Uterus (tissue), 4 donors: ENCODE measurements around the gene MBNL1. TPM values are rescaled to one million over a fixed set of nuclear protein-coding genes. Genes with fewer than 3 reads are reported as not detected.

Experiments used
- DNase-seq, 2 donors: peaks; one replicate each; pipeline ENCODE4 v3.0.0-alpha.2; 2019 to 2020
- H3K27ac ChIP-seq, 2 donors: fragments of 200-600 bp; sonication (generic); 1 replicate in 1 of 2; 2 replicates in 1 of 2; pipeline ENCODE4 v1.5.1; 2016 to 2018
- H3K27me3 ChIP-seq, 2 donors: fragments of 200-600 bp; sonication (generic); one replicate each; pipeline ENCODE4 v1.5.1; 2018 to 2019; ENCODE audit warnings: control low read depth in 1 of 2
- H3K36me3 ChIP-seq, 2 donors: fragments of 200-600 bp; sonication (generic); one replicate each; pipeline ENCODE4 v1.5.1; 2019; ENCODE audit warnings: control low read depth in 1 of 2
- H3K4me1 ChIP-seq, 2 donors: fragments of 200-600 bp; sonication (generic); one replicate each; pipeline ENCODE4 v1.5.1; 2018 to 2019; ENCODE audit warnings: control low read depth in 1 of 2
- H3K4me3 ChIP-seq, 2 donors: fragments of 200-600 bp; sonication (generic); 1 replicate in 1 of 2; 2 replicates in 1 of 2; pipeline ENCODE4 v1.5.1; 2018 to 2019; ENCODE audit warnings: mild to moderate bottlenecking in 1 of 2
- H3K9me3 ChIP-seq, 2 donors: fragments of 200-600 bp; sonication (generic); one replicate each; pipeline ENCODE4 v1.5.1; 2019; ENCODE audit warnings: control low read depth in 1 of 2
- CTCF ChIP-seq, 4 experiments: fragments of 200-600 bp in 2 of 4; fragments of 450-650 bp in 2 of 4; sonication (generic) in 2 of 4; IDR thresholded peaks; one replicate each; pipeline ENCODE4 v1.5.1; 2016 to 2019; ENCODE audit warnings: antibody characterized with exemption in 4 of 4, mild to moderate bottlenecking in 2 of 4, moderate library complexity in 1 of 4
- POLR2A ChIP-seq, 2 donors: fragments of 450-650 bp; IDR thresholded peaks; one replicate each; pipeline ENCODE4 v1.6.1; 2016; ENCODE audit warnings: antibody characterized with exemption in 2 of 2, mild to moderate bottlenecking in 1 of 2, moderate library complexity in 1 of 2
- intact Hi-C: fragments of 100-400 bp; cut with DNase I; formaldehyde crosslinking; loops from one replicate; pipeline ENCODE4 v1.15.1; 2023; ENCODE audit warnings: low total_unique reads
- total RNA-seq, 4 donors: library from RNA; depleted of rRNA in 3 of 4; stranded (reverse); fragments of >200 nt in 3 of 4; gene quantifications; one replicate each; pipeline versions ENCODE4 v1.1.0 to v1.2.4, GENCODE V29; 2014 to 2023
- donor health status: DM: yes; HTN: yes; CAD: no.

MBNL1 gene
- total RNA-seq, 4 donors from 2014 or later: 219 to 470 (median 243) TPM

GRCh38 chr3:152480282-152480953 is 211.7 kb downstream of the MBNL1 start:
- Histone ChIP-seq H3K4me3 (no peak overlapping the region), H3K36me3 (no peaks in the 10 kb centered on the region), H3K27me3 (no peaks in the 10 kb centered on the region), H3K4me1 (no peaks in the 10 kb centered on the region), H3K27ac (no peak overlapping the region), H3K9me3 (peaks cover 0 to 13% of the 10 kb centered on the region in 2 donors)
- no peak for TF ChIP-seq CTCF (IDR thresholded peaks at IDR 0.05)
- TF ChIP-seq POLR2A (IDR thresholded peaks at IDR 0.05): no peak
- intact Hi-C loops: no loop called here
- no peak for DNase-seq

GRCh38 chr3:152486364-152486763 is 217.6 kb downstream of the MBNL1 start:
- Histone ChIP-seq H3K27me3 (no peaks in the 10 kb centered on the region), H3K4me1 (no peaks in the 10 kb centered on the region), H3K9me3 (peaks cover 0 to 7% of the 10 kb centered on the region in 2 donors), H3K27ac (no peak overlapping the region), H3K4me3 (no peak overlapping the region), H3K36me3 (no peaks in the 10 kb centered on the region)
- no peak for TF ChIP-seq POLR2A (IDR thresholded peaks at IDR 0.05)
- TF ChIP-seq CTCF (IDR thresholded peaks at IDR 0.05): no peak
- intact Hi-C loops: no loop called here
- DNase-seq: no peak

- no peaks in the 10 kb centered on the region for H3K27me3 ChIP-seq
- H3K9me3 ChIP-seq: no peaks in the 10 kb centered on the region
- no peaks in the 10 kb centered on the region for H3K36me3 ChIP-seq
- no peak overlapping the region for H3K4me3 ChIP-seq
- TF ChIP-seq CTCF (IDR thresholded peaks at IDR 0.05) (no peak), POLR2A (IDR thresholded peaks at IDR 0.05) (no peak)
- intact Hi-C loops: no loop called here
- no peak for DNase-seq
- H3K27ac ChIP-seq: no peak overlapping the region
- no peaks in the 10 kb centered on the region for H3K4me1 ChIP-seq
Observed at GRCh38 chr3:152488449-152488848, 219.7 kb downstream of the MBNL1 start.

- Histone ChIP-seq H3K9me3 (no peaks in the 10 kb centered on the region), H3K27ac (no peak overlapping the region), H3K36me3 (no peaks in the 10 kb centered on the region), H3K4me3 (no peak overlapping the region), H3K27me3 (no peaks in the 10 kb centered on the region), H3K4me1 (no peaks in the 10 kb centered on the region)
- TF ChIP-seq CTCF (IDR thresholded peaks at IDR 0.05) (no peak), POLR2A (IDR thresholded peaks at IDR 0.05) (no peak)
- DNase-seq: no peak
- intact Hi-C loops: no loop called here
Observed at GRCh38 chr3:152491922-152492321, 223.2 kb downstream of the MBNL1 start.

- Histone ChIP-seq H3K9me3 (no peaks in the 10 kb centered on the region), H3K36me3 (no peaks in the 10 kb centered on the region), H3K4me1 (no peaks in the 10 kb centered on the region), H3K4me3 (no peak overlapping the region), H3K27ac (peak overlapping the region; percentile 65 to 81), H3K27me3 (no peaks in the 10 kb centered on the region)
- intact Hi-C loops: no loop called here
- TF ChIP-seq CTCF (IDR thresholded peaks at IDR 0.05) (no peak), POLR2A (IDR thresholded peaks at IDR 0.05) (no peak)
- no peak for DNase-seq
Observed at GRCh38 chr3:152496286-152496685, 227.6 kb downstream of the MBNL1 start.
